KOPT-K1 (cell line): ENCODE results near the gene GJD2.

Experiments used
- H3K27ac ChIP-seq: fragments of 200-600 bp; sonication (generic); 2 replicates; pipeline ENCODE4 v1.5.1; 2016; ENCODE audit warnings: antibody characterized with exemption, mild to moderate bottlenecking, low read depth, low read length; ENCODE audit not compliant: poor library complexity, severe bottlenecking
- H3K36me3 ChIP-seq: fragments of 200-600 bp; sonication (generic); 2 replicates; pipeline ENCODE4 v1.5.1; 2017; ENCODE audit warnings: antibody characterized with exemption, mild to moderate bottlenecking, low read length, moderate library complexity; ENCODE audit not compliant: insufficient read depth
- H3K9me3 ChIP-seq: fragments of 200-600 bp; sonication (generic); 2 replicates; pipeline ENCODE4 v1.5.1; 2017; ENCODE audit warnings: antibody characterized with exemption, low read length, mild to moderate bottlenecking; ENCODE audit not compliant: insufficient read depth, poor library complexity, severe bottlenecking

Gene GJD2

DNA sequence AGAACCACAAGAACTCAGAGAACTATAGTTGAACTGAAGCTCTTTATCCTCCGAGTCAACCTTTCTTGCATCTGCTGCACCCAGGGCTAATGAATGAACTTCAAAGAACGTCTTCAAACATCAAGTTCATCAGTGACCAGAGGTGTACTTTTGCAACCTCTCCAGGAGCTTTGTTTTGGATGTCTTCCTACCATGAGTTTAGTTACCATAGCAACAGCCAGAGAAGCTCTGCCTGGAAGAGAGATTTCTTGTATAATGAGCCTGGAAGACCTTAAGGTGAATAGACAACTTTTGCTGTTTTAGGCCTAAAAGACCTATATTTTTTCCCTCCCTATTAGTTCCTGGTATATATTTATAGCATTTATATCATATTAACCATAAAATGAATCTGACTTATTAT lies 31.4 kb upstream of the GJD2 start:
- no peak overlapping the region for H3K27ac ChIP-seq
- H3K9me3 ChIP-seq = no peaks in the 10 kb centered on the region
- H3K36me3 ChIP-seq = no peaks in the 10 kb centered on the region

- Histone ChIP-seq H3K9me3 (no peaks in the 10 kb centered on the region), H3K36me3 (no peaks in the 10 kb centered on the region), H3K27ac (no peak overlapping the region)
These were observed 29.2 kb upstream of the GJD2 start for GRCh38 chr15:34783991-34784390.

DNA sequence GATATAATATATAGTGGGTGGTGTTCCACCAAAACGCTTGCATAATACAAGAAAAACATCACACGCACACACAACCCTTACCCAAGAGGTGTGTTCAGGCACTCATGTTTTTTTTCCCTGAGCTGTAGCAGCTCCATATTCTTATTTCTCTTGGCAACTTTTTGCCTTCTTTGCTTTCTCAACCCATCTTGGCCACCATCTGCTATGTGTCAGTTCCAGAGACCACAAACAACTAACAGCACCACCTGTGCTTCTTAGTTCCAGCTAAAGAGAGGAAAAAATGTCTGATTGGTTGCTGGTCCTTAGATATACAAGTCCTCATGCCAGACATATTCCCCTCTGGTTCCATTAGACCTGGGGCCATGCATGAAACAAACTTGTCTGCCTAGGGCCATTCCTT lies 28.6 kb upstream of the GJD2 start:
- Histone ChIP-seq H3K27ac (no peak overlapping the region), H3K36me3 (no peaks in the 10 kb centered on the region), H3K9me3 (no peaks in the 10 kb centered on the region)

- no peaks in the 10 kb centered on the region for H3K9me3 ChIP-seq
These were observed 28.1 kb upstream of the GJD2 start for GRCh38 chr15:34782901-34783300.

DNA sequence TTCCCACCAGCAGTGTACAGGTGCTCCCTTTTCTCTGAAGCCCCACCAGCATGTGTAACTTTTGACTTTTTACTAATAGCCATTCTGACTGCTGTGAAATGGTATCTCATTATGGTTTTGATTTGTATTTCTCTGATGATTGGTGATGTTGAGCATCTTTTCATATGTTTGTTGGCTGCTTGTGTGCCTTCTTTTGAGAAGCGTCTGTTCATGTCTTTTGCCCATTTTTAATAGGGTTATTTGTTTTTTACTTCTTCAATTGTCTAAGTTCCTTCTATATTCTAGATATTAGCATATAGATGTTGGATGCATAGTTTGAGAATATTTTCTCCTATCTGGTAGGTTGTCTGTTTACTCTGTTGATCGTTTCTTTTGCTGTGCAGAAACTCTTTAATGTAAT lies 25.9 kb upstream of the GJD2 start:
- no peak overlapping the region for H3K27ac ChIP-seq
- no peaks in the 10 kb centered on the region for H3K36me3 ChIP-seq
- no peaks in the 10 kb centered on the region for H3K9me3 ChIP-seq

More at GRCh38 chr15:34782901-34783300, 28.1 kb upstream of the GJD2 start:
- no peak overlapping the region for H3K27ac ChIP-seq
- no peaks in the 10 kb centered on the region for H3K36me3 ChIP-seq

- Histone ChIP-seq H3K9me3 (no peaks in the 10 kb centered on the region), H3K27ac (no peak overlapping the region), H3K36me3 (no peaks in the 10 kb centered on the region)
These were observed 21.9 kb upstream of the GJD2 start for GRCh38 chr15:34776606-34777105.

- Histone ChIP-seq H3K9me3 (no peaks in the 10 kb centered on the region), H3K36me3 (no peaks in the 10 kb centered on the region), H3K27ac (no peak overlapping the region)
These were observed 19.1 kb upstream of the GJD2 start for GRCh38 chr15:34773917-34774316.

GRCh38 chr15:34773013-34773412 lies 18.2 kb upstream of the GJD2 start:
- H3K9me3 ChIP-seq = no peaks in the 10 kb centered on the region
- no peaks in the 10 kb centered on the region for H3K36me3 ChIP-seq
- H3K27ac ChIP-seq = no peak overlapping the region

- Histone ChIP-seq H3K27ac (no peak overlapping the region), H3K9me3 (no peaks in the 10 kb centered on the region), H3K36me3 (no peaks in the 10 kb centered on the region)
These were observed 17.5 kb upstream of the GJD2 start for GRCh38 chr15:34772312-34772711.

DNA sequence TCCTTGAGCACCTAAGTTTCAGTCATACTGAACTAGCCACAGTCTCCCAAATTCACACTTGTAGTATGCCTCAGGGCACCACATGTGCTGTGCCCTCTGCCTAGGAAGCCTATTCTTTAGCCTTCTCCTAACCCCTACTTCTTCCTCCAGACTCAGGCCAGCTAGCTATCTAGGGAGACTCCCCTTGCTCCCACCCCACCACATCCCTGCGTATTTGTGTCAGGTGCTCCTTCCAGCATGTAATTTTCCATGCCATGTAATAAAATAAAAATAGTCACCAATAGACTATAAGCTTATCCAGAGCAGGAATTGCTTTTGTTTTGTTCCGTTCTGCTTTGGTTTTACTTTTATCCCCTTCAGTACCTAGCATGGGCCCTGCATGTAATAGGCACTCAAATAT lies 14.9 kb upstream of the GJD2 start:
- no peaks in the 10 kb centered on the region for H3K36me3 ChIP-seq
- H3K27ac ChIP-seq = no peak overlapping the region

DNA sequence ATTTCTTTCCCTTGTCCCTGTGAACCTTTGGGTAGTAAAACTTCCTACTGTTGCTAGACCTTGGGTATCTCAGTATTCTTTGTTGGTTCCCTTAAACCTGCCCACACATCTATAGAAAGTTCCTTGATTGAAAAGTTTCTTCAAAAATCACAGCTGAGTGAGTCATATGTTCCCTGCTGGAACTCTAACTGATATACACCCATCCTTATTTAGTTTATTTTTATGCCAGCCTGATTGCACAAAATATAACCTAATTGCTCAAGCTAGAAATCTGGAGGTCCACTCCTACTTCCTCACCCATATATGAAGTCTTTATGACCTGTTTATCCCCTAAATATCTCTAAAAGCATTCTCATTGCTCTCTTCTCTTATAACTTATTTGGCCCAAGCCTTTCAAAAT lies 13.7 kb upstream of the GJD2 start:
- Histone ChIP-seq H3K9me3 (no peaks in the 10 kb centered on the region), H3K27ac (no peak overlapping the region), H3K36me3 (no peaks in the 10 kb centered on the region)

More for the DNA sequence above, 14.9 kb upstream of the GJD2 start:
- no peaks in the 10 kb centered on the region for H3K9me3 ChIP-seq

DNA sequence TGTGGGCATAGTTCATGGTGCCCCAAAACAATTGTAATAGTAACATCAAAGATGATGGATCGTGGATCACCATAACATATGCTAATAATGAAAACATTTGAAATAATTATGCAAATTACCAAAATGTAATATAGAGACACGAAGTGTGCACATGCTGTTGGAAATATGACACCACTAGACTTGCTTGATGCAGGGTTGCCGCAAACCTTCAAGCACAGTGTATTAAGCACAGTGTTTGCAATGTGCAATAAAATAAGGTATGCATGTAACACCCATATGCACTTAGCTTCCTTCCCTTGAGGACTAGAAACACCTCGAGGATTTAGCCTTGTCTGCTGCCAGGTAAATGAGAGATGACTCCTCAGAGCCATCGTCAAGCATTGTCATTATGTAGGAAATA lies 10.9 kb upstream of the GJD2 start:
- H3K9me3 ChIP-seq = no peaks in the 10 kb centered on the region
- H3K27ac ChIP-seq = no peak overlapping the region
- no peaks in the 10 kb centered on the region for H3K36me3 ChIP-seq

- H3K27ac ChIP-seq = no peak overlapping the region
- H3K36me3 ChIP-seq = no peaks in the 10 kb centered on the region
- no peaks in the 10 kb centered on the region for H3K9me3 ChIP-seq
These were observed 6.1 kb upstream of the GJD2 start for GRCh38 chr15:34760909-34761308.

DNA sequence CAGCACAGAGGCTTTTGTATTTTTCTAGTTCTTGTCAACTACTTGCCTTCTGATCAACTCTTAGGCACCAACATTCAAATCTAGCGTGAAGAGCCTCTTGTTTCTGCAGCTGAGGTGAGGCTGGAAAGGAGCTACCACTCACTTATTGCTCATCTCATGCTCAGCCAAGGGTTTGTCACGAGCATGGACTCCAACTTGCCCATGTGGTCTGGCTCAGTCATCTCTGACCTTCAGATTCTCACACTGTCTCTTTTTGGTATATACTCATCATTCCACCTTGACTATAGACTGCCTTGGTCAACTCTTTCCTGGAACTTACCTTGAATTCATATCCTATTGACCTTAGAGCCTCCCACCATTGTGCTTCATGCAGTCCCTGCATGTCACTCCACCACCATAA lies 5.2 kb upstream of the GJD2 start:
- no peak overlapping the region for H3K27ac ChIP-seq
- H3K9me3 ChIP-seq = no peaks in the 10 kb centered on the region
- no peaks in the 10 kb centered on the region for H3K36me3 ChIP-seq

- no peak overlapping the region for H3K27ac ChIP-seq
- H3K36me3 ChIP-seq = no peaks in the 10 kb centered on the region
- no peaks in the 10 kb centered on the region for H3K9me3 ChIP-seq
These were observed 4.5 kb upstream of the GJD2 start for GRCh38 chr15:34759347-34759746.

GRCh38 chr15:34757262-34757661 lies 2.5 kb upstream of the GJD2 start:
- no peaks in the 10 kb centered on the region for H3K36me3 ChIP-seq
- H3K9me3 ChIP-seq = no peaks in the 10 kb centered on the region
- no peak overlapping the region for H3K27ac ChIP-seq

DNA sequence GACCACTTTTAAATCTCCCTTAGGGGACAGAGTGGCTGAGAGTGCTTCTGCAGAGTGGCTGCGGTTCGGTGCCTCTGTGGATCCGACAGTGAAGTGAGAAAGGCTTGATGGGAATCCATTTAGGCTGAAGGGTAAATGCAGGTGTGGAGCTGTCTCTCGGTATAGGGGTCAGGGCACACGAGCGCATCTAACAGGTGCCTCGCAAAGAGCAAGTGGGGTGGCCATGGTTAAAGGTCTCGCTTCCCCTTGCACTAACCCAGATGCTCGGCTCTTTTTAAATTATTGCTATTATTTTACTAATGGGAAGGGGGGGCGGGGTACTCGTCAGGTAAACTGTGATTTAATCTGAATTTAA lies 598 bp upstream of the GJD2 start:
- H3K27ac ChIP-seq = no peak overlapping the region
- no peaks in the 10 kb centered on the region for H3K9me3 ChIP-seq
- no peaks in the 10 kb centered on the region for H3K36me3 ChIP-seq
